ENCODE data around the gene ACKR4. TPM values are rescaled to one million over a fixed set of nuclear protein-coding genes. Genes with fewer than 3 reads are reported as not detected.

ACKR4 gene
- total and polyA plus RNA-seq, 8 donors: 0.70 to 2.1 (median 1.1) TPM

Other genes starting within 250 kb of the ACKR4 start
- 10 to 100 TPM in 5 of 6 donors, 1 to 10 TPM in 1; 8.2 to 23.2 (median 13.7) TPM for gene DNAJC13, start 179.8 kb upstream of the ACKR4 start, total RNA-seq
- gene DNAJC13, start 179.8 kb upstream of the ACKR4 start, polyA plus RNA-seq: 1 to 10 TPM; 3.8 to 5.7 TPM
- gene ACAD11, start 62.5 kb downstream of the ACKR4 start, total RNA-seq: 10 to 100 TPM in 4 of 6 donors, 1 to 10 TPM in 2; 6.6 to 16.5 (median 11.0) TPM
- gene ACAD11, start 62.5 kb downstream of the ACKR4 start, polyA plus RNA-seq: 10 to 100 TPM; 12.9 to 31.7 TPM
- 10 to 100 TPM; 32.2 to 45.1 (median 35.7) TPM for gene UBA5, start 63.1 kb downstream of the ACKR4 start, total RNA-seq
- gene UBA5, start 63.1 kb downstream of the ACKR4 start, polyA plus RNA-seq: 10 to 100 TPM; 47.2 to 49.0 TPM
- gene NPHP3, start 125.1 kb downstream of the ACKR4 start, total RNA-seq: 10 to 100 TPM in 4 of 6 donors, 1 to 10 TPM in 2; 6.1 to 12.5 (median 10.3) TPM
- gene NPHP3, start 125.1 kb downstream of the ACKR4 start, polyA plus RNA-seq: 10 to 100 TPM; 13.8 to 23.0 TPM

Data from pancreas (tissue), 8 donors.